GM10266 (cell line): ENCODE results near the gene ACTR2.

Experiments used
- DNase-seq: peaks from one replicate; pipeline ENCODE4 v3.0.0; 2012; ENCODE audit errors: extremely low spot score
- TF ChIP-seq, protein P1 (sequence below): IDR thresholded peaks from 2 replicates; pipeline ENCODE4 v1.5.1; 2012; ENCODE audit warnings: mild to moderate bottlenecking, low read depth; ENCODE audit not compliant: control insufficient read depth, insufficient read depth; ENCODE audit errors: missing control alignments

Gene ACTR2

DNA sequence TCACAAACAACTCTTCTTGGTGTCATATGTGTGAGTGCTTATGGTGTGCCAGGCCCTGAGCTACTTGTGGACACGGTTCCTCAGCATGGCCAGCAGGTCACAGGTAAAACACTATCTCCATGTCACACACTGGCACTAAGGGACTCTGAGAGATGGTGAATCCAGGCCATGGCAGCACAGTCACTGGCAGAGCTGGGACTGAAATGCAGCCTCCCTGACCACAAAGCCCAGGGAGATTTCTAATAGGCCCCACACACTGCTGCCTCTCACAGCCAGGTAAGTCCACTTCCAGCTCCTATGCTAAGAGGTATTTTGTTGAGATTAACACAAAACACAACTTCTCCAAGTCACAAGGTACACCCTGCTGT lies 92.0 kb downstream of the ACTR2 start:
- DNase-seq, result no peak
- TF ChIP-seq, protein P1, sequence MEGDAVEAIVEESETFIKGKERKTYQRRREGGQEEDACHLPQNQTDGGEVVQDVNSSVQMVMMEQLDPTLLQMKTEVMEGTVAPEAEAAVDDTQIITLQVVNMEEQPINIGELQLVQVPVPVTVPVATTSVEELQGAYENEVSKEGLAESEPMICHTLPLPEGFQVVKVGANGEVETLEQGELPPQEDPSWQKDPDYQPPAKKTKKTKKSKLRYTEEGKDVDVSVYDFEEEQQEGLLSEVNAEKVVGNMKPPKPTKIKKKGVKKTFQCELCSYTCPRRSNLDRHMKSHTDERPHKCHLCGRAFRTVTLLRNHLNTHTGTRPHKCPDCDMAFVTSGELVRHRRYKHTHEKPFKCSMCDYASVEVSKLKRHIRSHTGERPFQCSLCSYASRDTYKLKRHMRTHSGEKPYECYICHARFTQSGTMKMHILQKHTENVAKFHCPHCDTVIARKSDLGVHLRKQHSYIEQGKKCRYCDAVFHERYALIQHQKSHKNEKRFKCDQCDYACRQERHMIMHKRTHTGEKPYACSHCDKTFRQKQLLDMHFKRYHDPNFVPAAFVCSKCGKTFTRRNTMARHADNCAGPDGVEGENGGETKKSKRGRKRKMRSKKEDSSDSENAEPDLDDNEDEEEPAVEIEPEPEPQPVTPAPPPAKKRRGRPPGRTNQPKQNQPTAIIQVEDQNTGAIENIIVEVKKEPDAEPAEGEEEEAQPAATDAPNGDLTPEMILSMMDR, result no peak

DNA sequence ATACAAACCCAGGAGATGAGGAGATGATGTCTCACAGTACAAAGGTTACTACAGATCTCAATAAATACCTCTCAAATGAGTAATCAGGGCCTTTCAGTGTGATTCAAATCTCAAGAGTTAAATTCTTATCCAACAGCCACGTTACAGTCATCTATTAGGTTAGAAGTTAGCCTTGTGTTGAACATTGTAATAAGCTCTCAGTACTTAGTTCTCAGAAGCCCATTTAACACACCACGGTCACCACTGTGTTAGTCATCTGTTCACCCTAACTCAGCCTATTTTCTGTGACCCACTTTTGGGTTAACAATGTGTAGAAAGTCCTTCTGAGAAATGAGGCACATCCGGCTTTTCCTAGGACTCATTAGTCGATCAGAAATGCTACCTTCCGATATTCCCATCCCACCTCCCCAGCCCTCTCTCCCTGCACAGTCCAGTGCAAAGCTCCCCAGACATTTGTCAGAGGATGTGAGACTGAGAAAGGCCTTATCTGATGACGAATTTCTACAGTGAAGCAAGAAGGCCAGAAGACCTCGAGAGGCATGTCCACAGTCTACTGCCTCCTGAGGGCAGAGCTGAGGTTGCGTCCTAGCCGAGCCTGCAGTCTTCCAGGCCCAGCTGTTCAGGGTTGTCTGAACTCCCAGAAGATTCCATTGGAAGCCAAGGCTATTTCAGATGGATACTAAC lies 92.6 kb downstream of the ACTR2 start:
- TF ChIP-seq, protein P1, result peak; percentile 39
- peak; percentile 50 for DNase-seq
